Tibial artery (tissue), 4 donors: Measurements from ENCODE around the gene TBC1D8B.

Experiments used
- DNase-seq, 2 donors: peaks; one replicate each; pipeline ENCODE4 v3.0.0-alpha.2; 2019
- H3K27ac ChIP-seq, 2 donors: fragments of 200-600 bp; sonication (generic) in 1 of 2; 1 replicate in 1 of 2; 2 replicates in 1 of 2; pipeline ENCODE4 v1.5.1; 2018 to 2019; ENCODE audit warnings: mild to moderate bottlenecking in 1 of 2
- H3K27me3 ChIP-seq, 2 donors: fragments of 200-600 bp; sonication (generic) in 1 of 2; one replicate each; pipeline versions ENCODE4 v1.5.1 to v1.6.0; 2016 to 2019
- H3K36me3 ChIP-seq, 3 donors: fragments of 200-600 bp; sonication (generic) in 2 of 3; one replicate each; pipeline ENCODE4 v1.5.1; 2016 to 2019; ENCODE audit warnings: mild to moderate bottlenecking in 2 of 3
- H3K4me1 ChIP-seq, 4 donors: fragments of 200-600 bp; sonication (generic) in 2 of 4; 1 replicate in 3 of 4; 2 replicates in 1 of 4; pipeline ENCODE4 v1.5.1; 2016 to 2019
- H3K4me3 ChIP-seq, 2 donors: fragments of 200-600 bp; sonication (generic) in 1 of 2; 1 replicate in 1 of 2; 2 replicates in 1 of 2; pipeline ENCODE4 v1.5.1; 2018 to 2019; ENCODE audit warnings: mild to moderate bottlenecking in 2 of 2
- H3K9me3 ChIP-seq, 3 donors: fragments of 200-600 bp; sonication (generic) in 1 of 3; one replicate each; pipeline ENCODE4 v1.5.1; 2016 to 2019
- CTCF ChIP-seq, 2 experiments: fragments of 200-600 bp in 1 of 2; fragments of 450-650 bp in 1 of 2; IDR thresholded peaks; one replicate each; pipeline ENCODE4 v1.5.1; 2017 to 2019; ENCODE audit warnings: antibody characterized with exemption in 2 of 2, mild to moderate bottlenecking in 1 of 2, moderate library complexity in 1 of 2
- intact Hi-C: fragments of 100-400 bp; cut with DNase I; formaldehyde crosslinking; loops from one replicate; pipeline ENCODE4 v1.15.0; 2023; ENCODE audit warnings: low total_unique reads

The TBC1D8B gene

DNA sequence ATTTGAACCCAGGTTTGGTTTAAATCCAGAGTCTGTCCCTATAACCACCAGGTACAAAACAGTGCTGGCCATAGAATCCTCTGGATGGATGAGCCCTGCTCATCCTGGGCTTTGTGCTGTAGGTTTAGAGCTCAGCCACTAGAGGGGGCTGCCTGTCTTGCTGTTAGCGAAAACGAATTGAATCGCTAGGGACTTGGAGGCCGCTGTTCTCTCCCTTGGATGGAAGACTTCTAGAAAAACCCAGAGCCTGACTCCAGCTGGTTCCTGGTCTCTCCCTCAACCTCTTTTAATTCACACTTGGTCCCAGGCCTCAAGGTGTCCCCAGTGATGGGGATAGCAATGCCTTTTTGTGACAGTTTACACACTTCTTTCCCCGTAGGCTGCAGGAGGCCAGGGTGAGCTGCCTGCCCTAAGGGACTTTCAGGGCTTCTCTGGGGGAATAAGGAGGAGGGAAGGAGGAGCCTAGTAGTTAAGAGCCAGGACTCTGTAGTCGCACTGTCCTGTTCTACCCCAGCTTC lies 92.0 kb downstream of the TBC1D8B start:
- H3K36me3 ChIP-seq: no peaks in the 10 kb centered on the region
- DNase-seq: peak in 1 of 2 donors; percentile 33
- peak; percentile 54 to 69 for TF ChIP-seq CTCF (IDR thresholded peaks at IDR 0.05)
- H3K4me1 ChIP-seq: no peaks in the 10 kb centered on the region
- intact Hi-C loops: no loop called here
- no peaks in the 10 kb centered on the region for H3K9me3 ChIP-seq
- no peak overlapping the region for H3K4me3 ChIP-seq
- H3K27me3 ChIP-seq: no peaks in the 10 kb centered on the region
- H3K27ac ChIP-seq: no peak overlapping the region

- Histone ChIP-seq H3K9me3 (no peaks in the 10 kb centered on the region), H3K27me3 (no peaks in the 10 kb centered on the region), H3K27ac (no peak overlapping the region), H3K4me3 (no peak overlapping the region), H3K4me1 (no peaks in the 10 kb centered on the region), H3K36me3 (no peaks in the 10 kb centered on the region)
- DNase-seq: no peak
- intact Hi-C loops: no loop called here
- no peak for TF ChIP-seq CTCF (IDR thresholded peaks at IDR 0.05)
Measured at GRCh38 chrX:106894978-106895452, 92.5 kb downstream of the TBC1D8B start.

- DNase-seq: no peak
- no peak overlapping the region for H3K4me3 ChIP-seq
- no peaks in the 10 kb centered on the region for H3K27me3 ChIP-seq
- no peak overlapping the region for H3K27ac ChIP-seq
- no peaks in the 10 kb centered on the region for H3K9me3 ChIP-seq
- no peaks in the 10 kb centered on the region for H3K36me3 ChIP-seq
- intact Hi-C loops: no loop called here
- no peak for TF ChIP-seq CTCF (IDR thresholded peaks at IDR 0.05)
- H3K4me1 ChIP-seq: no peaks in the 10 kb centered on the region
Measured at GRCh38 chrX:106897259-106897658, 94.8 kb downstream of the TBC1D8B start.

DNA sequence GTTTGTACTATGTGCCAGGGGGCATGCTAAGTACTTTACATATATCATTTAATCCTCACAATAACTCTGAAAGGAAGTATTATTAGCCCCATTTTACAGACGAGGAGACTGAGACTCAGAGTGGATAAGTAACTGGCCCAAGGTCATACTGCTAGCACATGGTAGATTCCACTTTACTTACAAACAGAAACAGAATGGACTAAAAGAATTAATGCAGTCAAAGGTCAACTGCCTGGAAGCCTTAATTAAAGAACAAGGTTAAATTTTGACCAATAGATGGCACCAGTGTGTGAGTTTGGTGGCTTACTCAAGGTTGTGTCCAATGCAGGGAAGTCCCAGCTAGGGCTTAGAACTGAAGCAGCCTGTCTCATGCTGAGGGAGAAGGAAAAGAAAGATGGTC lies 96.0 kb downstream of the TBC1D8B start:
- Histone ChIP-seq H3K27me3 (no peaks in the 10 kb centered on the region), H3K9me3 (no peaks in the 10 kb centered on the region), H3K4me1 (no peaks in the 10 kb centered on the region), H3K36me3 (no peaks in the 10 kb centered on the region), H3K4me3 (no peak overlapping the region), H3K27ac (no peak overlapping the region)
- intact Hi-C loops: no loop called here
- TF ChIP-seq CTCF (IDR thresholded peaks at IDR 0.05): peak in 1 of 2 experiments; percentile 9
- no peak for DNase-seq

- no peak for TF ChIP-seq CTCF (IDR thresholded peaks at IDR 0.05)
- Histone ChIP-seq H3K9me3 (no peaks in the 10 kb centered on the region), H3K4me1 (peaks cover 0 to 6% (median 0%) of the 10 kb centered on the region in 4 donors), H3K36me3 (no peaks in the 10 kb centered on the region), H3K27ac (no peak overlapping the region), H3K4me3 (no peak overlapping the region), H3K27me3 (no peaks in the 10 kb centered on the region)
- DNase-seq: no peak
- intact Hi-C loops: no loop called here
Measured at GRCh38 chrX:106899276-106899675, 96.8 kb downstream of the TBC1D8B start.

DNA sequence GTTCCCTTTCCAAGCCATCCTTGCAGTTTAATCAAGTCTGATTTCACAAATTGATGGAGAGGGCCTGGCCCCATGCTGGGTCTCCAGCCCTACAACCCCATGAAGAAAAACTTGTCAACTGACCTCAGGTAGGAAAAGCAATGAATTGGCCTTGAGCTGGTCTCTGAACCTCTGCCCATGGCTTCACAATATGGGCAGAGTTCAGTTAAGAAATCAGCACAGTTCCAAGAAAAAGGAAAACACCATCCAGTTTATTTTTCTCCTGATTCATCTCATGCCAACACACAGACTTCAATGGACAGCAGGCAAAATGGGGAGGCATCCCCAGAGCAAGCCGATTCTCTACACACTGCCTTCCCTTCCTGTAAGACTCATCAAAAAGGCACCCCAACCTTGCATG lies 97.4 kb downstream of the TBC1D8B start:
- Histone ChIP-seq H3K27me3 (no peaks in the 10 kb centered on the region), H3K27ac (no peak overlapping the region), H3K36me3 (no peaks in the 10 kb centered on the region), H3K9me3 (no peaks in the 10 kb centered on the region), H3K4me3 (no peak overlapping the region), H3K4me1 (peaks cover 0 to 6% (median 0%) of the 10 kb centered on the region in 4 donors)
- DNase-seq: no peak
- intact Hi-C loops: no loop called here
- TF ChIP-seq CTCF (IDR thresholded peaks at IDR 0.05): no peak
